PC-9 (cell line): ENCODE data around the gene TUBA4B.

Source experiments
- CTCF ChIP-seq: fragments of 200-600 bp; sonication (generic); conservative IDR thresholded peaks from 2 replicates; pipeline ENCODE4 v1.6.1; 2017; ENCODE audit warnings: mixed run types, antibody characterized with exemption, mild to moderate bottlenecking, moderate library complexity
- EZH2 ChIP-seq: fragments of 200-600 bp; sonication (generic); IDR thresholded peaks from 2 replicates; pipeline ENCODE4 v1.8.0; 2017; ENCODE audit warnings: antibody characterized with exemption, low read depth

DNA sequence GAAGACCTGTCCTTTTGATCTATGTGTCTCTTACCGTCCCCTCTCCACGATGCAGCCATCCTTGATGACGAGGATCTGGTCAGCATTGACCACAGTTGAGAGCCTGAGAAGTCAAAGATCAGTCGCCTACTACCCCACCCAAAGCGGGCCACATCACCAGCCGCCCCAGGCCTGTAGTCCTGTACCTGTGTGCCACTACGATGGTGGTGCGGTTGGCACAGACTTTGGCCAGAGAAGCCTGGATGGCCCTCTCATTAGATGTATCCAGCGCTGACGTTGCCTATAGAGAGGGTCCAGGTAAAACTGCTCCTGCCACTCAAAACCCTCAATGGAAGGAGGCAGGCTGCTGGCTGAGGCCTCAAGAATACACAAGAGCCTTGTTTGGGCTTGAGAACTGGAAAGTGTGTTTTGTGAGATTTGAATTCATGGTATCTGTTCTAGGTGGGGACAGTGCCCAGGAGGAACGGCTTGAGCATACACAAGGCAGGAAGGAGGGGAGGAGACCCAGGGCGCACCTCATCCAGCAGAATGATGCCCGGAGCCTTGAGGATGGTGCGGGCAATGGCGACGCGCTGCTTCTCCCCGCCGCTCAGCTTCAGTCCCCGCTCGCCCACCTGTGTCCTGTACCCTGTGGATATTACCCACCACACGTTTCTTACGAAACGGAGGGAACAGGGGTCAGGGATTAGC lies 42.7 kb upstream of the TUBA4B start:
- TF ChIP-seq CTCF (no peak), EZH2 (no peak)
